Calu3 (cell line): ENCODE data around the gene RARRES2. TPM values are rescaled to one million over a fixed set of nuclear protein-coding genes. Genes with fewer than 3 reads are reported as not detected.

ENCODE experiments used
- BruUV-seq: library from RNA; stranded (reverse); fragments of 400-500 nt; replicated peaks from 2 replicates; lab custom pipeline; 2021; lab: Mats Ljungman, UMichigan
- CTCF ChIA-PET: fragments of 300-600 bp; sonication (Branson Sonifier 250); formaldehyde crosslinking; loops from one replicate; lab custom pipeline; 2022; ENCODE audit warnings: antibody characterized with exemption; lab: Charles Lee
- DNase-seq: peaks from one replicate; pipeline ENCODE4 v3.0.0; 2022
- H3K27ac Mint-ChIP-seq: one replicate; pipeline ENCODE4 v1.8.0; 2022; ENCODE audit warnings: mixed read lengths; ENCODE audit not compliant: unreplicated experiment
- H3K27me3 Mint-ChIP-seq: one replicate; pipeline ENCODE4 v1.8.0; 2022; ENCODE audit warnings: mixed read lengths; ENCODE audit not compliant: unreplicated experiment
- H3K36me3 Mint-ChIP-seq: one replicate; pipeline ENCODE4 v1.8.0; 2022; ENCODE audit warnings: mild to moderate bottlenecking, moderate library complexity, mixed read lengths; ENCODE audit not compliant: insufficient read depth, unreplicated experiment
- H3K4me1 Mint-ChIP-seq: one replicate; pipeline ENCODE4 v1.8.0; 2022; ENCODE audit warnings: mild to moderate bottlenecking, low read depth, mixed read lengths; ENCODE audit not compliant: unreplicated experiment
- H3K4me3 Mint-ChIP-seq: one replicate; pipeline ENCODE4 v1.8.0; 2022; ENCODE audit warnings: mild to moderate bottlenecking, low read depth, moderate library complexity, mixed read lengths; ENCODE audit not compliant: unreplicated experiment
- H3K9me3 Mint-ChIP-seq: one replicate; pipeline ENCODE4 v1.8.0; 2022; ENCODE audit warnings: low read depth, mixed read lengths; ENCODE audit not compliant: unreplicated experiment
- CTCF ChIP-seq: fragments of 200-600 bp; IDR thresholded peaks from one replicate; pipeline ENCODE4 v1.8.0; 2022; ENCODE audit warnings: antibody characterized with exemption; ENCODE audit not compliant: unreplicated experiment
- intact Hi-C: fragments of 100-400 bp; cut with micrococcal nuclease; formaldehyde crosslinking; loops from one replicate; pipeline ENCODE4 v1.10.0; 2022; ENCODE audit not compliant: unreplicated experiment
- total RNA-seq: library from RNA; stranded (reverse); gene quantifications from 2 replicates; pipeline ENCODE4 v1.2.3, GENCODE V29; 2022

RARRES2 gene
- total RNA-seq, 1 experiment from 2014 or later = 13.0 TPM

- Mint-ChIP-seq H3K4me3 (peak overlapping the region; percentile 7), H3K27me3 (no peaks in the 10 kb centered on the region), H3K36me3 (peaks cover 79% of the 10 kb centered on the region), H3K9me3 (no peaks in the 10 kb centered on the region), H3K27ac (peak overlapping the region; percentile 65), H3K4me1 (peaks cover 66% of the 10 kb centered on the region)
- no TSS peak for BruUV-seq
- no peak for DNase-seq
- no peak for TF ChIP-seq CTCF
- CTCF ChIA-PET = no interaction called here
- intact Hi-C loops = no loop called here
Measured at GRCh38 chr7:150375662-150376521, 34.5 kb upstream of the RARRES2 start.

GRCh38 chr7:150374472-150374871 lies 33.0 kb upstream of the RARRES2 start:
- no TSS peak for BruUV-seq
- no peak for DNase-seq
- Mint-ChIP-seq H3K27ac (peak overlapping the region; percentile 79), H3K4me3 (no peak overlapping the region), H3K27me3 (no peaks in the 10 kb centered on the region), H3K36me3 (peaks cover 82% of the 10 kb centered on the region), H3K4me1 (peaks cover 60% of the 10 kb centered on the region), H3K9me3 (no peaks in the 10 kb centered on the region)
- intact Hi-C loops = no loop called here
- TF ChIP-seq CTCF = no peak
- CTCF ChIA-PET = no interaction called here

- no peaks in the 10 kb centered on the region for H3K27me3 Mint-ChIP-seq
- intact Hi-C loops = no loop called here
- H3K4me1 Mint-ChIP-seq = peaks cover 59% of the 10 kb centered on the region
- peak overlapping the region; percentile 79 for H3K27ac Mint-ChIP-seq
- no peak overlapping the region for H3K4me3 Mint-ChIP-seq
- no peak for DNase-seq
- TF ChIP-seq CTCF = no peak
- no peaks in the 10 kb centered on the region for H3K9me3 Mint-ChIP-seq
- peaks cover 83% of the 10 kb centered on the region for H3K36me3 Mint-ChIP-seq
- CTCF ChIA-PET = no interaction called here
- no TSS peak for BruUV-seq
Measured at GRCh38 chr7:150374026-150374425, 32.6 kb upstream of the RARRES2 start.

DNA sequence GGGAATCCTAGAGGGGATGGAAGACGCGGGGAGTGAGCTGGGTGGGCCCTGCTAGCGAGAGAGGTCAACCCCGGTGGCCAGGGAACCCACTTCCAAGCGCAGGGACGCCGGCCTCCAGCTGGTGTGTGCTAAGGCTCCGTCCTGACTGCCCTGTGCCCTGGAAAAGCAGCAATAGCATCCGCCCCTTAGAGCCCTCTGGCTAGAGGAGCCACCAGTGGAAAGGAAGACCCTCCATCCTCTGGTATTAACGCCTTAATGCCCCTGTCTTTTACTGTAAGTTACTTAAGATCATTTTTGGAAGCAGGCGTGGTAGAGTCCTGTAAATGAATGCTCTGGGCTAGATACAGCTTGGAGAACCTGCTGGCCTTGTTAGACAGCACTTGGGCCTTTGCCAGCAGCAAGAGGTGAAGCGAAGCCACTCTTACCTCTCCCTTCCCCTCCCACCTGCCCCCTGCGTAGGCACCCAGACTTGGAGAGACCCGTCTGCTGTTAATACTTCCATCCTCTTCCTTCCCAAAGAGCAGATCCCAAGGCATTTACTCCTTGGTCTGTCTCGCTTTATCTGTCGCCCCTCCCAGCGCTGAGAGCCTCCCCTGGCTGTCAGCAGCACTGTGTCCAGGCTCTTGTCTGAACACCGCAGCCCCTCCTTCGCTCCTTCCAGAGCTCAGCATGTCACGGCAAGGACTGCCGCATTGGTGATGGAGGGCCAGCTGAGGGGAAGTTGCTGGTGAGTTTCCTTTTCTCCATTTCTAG lies 31.8 kb upstream of the RARRES2 start:
- H3K9me3 Mint-ChIP-seq = no peaks in the 10 kb centered on the region
- BruUV-seq = TSS peak; percentile 13
- peaks cover 59% of the 10 kb centered on the region for H3K4me1 Mint-ChIP-seq
- H3K27ac Mint-ChIP-seq = peak overlapping the region; percentile 79
- H3K36me3 Mint-ChIP-seq = peaks cover 85% of the 10 kb centered on the region
- peak overlapping the region; percentile 14 for H3K4me3 Mint-ChIP-seq
- no peak for TF ChIP-seq CTCF
- no peak for DNase-seq
- CTCF ChIA-PET = no interaction called here
- no peaks in the 10 kb centered on the region for H3K27me3 Mint-ChIP-seq
- intact Hi-C loops = no loop called here
